Astrocyte (in vitro differentiated cells and primary cell): Measurements from ENCODE around the gene DCST1.

Experiments used
- CTCF ChIP-seq: IDR thresholded peaks from 2 replicates; pipeline ENCODE4 v1.5.1; 2011; ENCODE audit warnings: low read depth, mild to moderate bottlenecking, inconsistent platforms, low read length, moderate library complexity; ENCODE audit not compliant: insufficient read depth
- EZH2 ChIP-seq: IDR thresholded peaks from 2 replicates; pipeline ENCODE4 v1.6.1; 2012; ENCODE audit warnings: mild to moderate bottlenecking, low read length, inconsistent platforms; ENCODE audit not compliant: insufficient read depth

GRCh38 chr1:155085504-155086127 is 52.0 kb downstream of the DCST1 start:
- TF ChIP-seq CTCF, result no peak
- TF ChIP-seq EZH2, result no peak
